ENCODE results near the gene RPS19.
A peak's percentile ranks its signal among the peaks of the same experiment; 100 is the strongest.

Gene RPS19

DNA sequence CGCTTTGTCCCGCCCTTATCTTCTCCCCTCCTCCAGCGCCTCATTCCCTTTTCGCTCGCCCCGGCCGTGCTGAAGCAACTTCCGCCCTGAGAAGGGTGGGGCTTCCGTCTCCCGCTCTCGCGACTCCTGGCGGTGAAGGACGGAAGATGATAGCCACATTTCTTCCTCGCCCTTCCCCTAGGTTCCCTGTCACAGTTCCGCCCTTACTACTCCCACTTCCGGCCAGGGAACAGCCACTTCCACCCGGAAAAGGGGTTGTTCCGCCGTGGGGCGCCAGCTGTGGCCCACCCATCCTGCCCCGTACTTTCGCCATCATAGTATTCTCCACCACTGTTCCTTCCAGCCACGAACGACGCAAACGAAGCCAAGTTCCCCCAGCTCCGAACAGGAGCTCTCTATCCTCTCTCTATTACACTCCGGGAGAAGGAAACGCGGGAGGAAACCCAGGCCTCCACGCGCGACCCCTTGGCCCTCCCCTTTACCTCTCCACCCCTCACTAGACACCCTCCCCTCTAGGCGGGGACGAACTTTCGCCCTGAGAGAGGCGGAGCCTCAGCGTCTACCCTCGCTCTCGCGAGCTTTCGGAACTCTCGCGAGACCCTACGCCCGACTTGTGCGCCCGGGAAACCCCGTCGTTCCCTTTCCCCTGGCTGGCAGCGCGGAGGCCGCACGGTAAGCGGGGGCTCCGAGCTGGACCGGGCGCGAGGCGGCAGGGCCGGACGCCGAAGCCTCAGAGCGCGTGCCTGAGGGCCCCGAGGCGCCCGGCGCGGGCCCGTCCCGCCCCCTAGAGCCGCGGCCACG is at the start of gene RPS19:
RPS19 (plus strand) TSS at position 638 of the 801 bp plus-strand sequence. CDS start 520 bp downstream, outside the sequence.
- peak; percentile 99 for FAIRE-seq

DNA sequence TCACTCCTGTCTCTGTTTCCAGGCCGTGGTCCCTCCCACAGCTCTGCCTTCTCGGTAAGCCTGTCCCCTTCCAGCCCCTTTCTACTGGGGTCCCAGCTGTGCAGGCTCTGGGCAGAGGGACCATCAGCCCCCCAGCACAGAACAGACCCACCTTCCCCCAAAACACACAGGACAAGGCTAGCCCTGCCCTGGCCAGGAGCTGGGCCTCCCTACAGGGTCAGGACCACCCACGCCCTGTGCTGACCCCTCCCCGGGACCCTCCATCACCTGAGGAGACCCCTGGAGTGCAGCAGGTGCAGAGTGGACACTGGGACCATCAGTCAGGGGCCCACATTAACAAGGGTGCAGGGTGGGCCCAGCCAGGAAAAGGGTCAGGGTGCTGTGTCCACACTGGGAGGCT is 49.8 kb upstream of the RPS19 start:
- no peak for FAIRE-seq

DNA sequence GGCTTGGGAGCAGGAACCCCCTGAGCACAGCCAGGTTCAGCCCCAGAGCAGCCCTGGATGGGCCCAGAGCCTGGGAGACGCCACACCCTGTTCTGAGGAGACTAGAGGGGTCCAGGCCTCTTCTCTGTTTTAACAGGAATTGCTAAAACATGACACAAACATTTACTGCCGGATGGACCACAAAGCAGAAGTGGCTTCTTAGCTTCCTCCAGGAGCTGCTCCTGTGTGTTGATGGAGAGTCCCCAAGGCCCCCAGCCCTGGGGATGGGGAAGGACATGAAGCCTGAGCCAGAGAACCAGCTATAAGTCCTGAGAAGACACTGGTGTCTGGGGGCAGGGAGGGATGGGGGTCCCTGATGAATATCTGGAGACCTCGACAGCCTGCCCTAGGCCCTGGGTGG is 49.0 kb upstream of the RPS19 start:
- FAIRE-seq = no peak

DNA sequence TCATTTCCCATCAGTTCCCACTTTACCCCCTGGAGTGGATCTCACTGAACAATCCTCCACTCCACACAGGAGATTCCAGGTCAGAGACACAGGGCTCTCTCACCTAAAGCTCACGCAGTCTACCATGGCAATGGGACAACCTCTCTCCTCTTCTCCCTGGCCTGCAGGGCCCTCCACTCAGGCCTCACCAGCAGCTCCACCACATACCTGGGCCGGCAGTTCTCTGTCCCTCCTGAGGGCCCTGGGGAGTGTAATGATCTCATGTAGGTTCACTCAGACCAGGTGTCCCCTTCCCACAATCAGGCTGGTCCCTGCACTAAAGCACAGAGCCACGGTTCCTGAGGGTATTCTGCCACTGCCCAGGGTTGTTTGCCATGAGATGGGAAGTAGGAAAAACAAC is 48.1 kb upstream of the RPS19 start:
- FAIRE-seq = no peak

DNA sequence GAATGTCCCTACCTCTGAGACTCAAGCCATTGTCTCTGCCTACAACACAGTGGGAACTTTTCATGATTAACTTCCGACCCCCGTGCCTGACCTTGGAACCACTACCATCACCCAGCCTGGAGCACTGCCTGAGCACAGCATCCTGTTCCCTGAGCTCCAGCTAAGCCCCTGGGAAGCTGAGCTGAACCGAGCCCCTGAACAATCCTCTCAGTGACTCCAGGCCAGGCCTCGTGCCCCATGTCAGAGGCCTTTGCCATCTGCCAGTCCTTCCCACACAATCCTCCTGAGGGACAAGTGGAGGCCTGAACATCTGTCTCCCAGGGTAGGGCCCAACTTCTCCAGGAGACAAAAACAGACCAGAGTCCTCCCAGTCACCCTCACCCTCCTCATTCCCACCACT is 46.1 kb upstream of the RPS19 start:
- FAIRE-seq = no peak

DNA sequence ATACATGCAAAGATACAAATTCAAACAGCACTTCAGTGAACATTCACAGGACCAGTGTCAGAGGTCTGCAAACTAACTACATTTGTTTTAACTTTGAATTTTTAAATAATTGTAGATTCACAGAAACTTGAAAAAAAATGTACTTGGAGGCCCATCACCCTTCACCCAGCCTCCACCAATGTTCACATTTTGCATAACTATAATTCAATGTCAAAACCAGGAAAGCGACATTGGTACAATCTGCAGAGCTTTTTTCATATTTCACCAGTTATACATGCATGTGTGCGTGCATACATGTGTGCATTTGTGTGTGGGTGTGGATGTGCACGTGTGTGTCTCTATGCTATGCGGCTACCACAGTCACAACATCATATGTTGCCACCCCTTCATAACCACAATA is 44.8 kb upstream of the RPS19 start:
- no peak for FAIRE-seq

DNA sequence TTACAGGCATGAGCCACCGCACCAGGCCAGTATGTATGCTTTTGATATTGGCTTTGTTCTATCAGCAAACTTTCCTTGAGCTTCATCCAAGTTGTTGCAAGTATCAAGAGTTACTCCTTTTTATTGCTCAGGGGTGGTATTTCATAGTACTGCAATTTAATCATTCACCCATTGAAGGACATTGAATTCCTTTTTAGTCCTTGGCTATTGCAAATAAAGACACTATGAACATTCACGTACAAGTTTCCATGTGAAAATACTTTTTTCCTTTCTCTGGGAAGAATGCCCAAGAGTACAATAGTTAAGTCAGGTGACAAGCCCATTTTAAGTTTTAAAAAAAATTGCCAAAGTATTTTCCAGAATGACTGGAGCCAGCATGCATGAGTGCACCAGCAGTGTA is 43.3 kb upstream of the RPS19 start:
- FAIRE-seq = no peak

DNA sequence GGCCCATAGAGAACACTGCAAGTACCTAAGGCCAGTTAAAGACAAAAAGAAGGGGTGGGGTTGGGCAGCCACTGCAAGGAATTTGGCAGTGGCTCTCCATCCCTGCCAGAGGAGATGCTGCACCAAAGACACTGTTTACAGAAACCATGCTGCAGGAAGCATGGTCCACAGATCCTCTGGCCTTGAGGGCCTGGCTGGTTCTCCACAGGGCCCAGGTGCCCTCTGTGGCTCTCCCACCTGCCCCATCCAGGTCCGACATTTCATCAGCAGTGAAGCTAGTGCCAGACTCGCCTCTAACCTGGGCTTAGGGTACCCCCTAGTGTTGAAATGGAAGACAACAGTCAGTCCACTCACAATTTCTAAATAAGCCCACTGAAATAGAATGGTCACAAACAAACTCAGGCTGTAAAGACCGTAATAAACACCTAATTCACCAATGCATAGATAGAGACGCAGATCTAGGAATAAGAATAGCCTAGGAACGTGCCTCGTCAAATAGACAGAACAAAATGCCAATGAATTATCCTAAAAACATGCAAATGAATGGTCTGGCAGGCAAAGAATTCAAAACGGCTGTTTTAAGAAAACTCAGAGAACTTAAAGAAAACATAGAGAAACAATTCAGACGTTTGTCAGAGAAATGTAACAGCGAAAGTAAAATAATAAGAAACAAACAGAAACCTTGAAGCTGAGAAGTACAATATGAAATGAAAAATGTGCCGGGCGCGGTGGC is 38.9 kb upstream of the RPS19 start:
- FAIRE-seq = peak; percentile 58

DNA sequence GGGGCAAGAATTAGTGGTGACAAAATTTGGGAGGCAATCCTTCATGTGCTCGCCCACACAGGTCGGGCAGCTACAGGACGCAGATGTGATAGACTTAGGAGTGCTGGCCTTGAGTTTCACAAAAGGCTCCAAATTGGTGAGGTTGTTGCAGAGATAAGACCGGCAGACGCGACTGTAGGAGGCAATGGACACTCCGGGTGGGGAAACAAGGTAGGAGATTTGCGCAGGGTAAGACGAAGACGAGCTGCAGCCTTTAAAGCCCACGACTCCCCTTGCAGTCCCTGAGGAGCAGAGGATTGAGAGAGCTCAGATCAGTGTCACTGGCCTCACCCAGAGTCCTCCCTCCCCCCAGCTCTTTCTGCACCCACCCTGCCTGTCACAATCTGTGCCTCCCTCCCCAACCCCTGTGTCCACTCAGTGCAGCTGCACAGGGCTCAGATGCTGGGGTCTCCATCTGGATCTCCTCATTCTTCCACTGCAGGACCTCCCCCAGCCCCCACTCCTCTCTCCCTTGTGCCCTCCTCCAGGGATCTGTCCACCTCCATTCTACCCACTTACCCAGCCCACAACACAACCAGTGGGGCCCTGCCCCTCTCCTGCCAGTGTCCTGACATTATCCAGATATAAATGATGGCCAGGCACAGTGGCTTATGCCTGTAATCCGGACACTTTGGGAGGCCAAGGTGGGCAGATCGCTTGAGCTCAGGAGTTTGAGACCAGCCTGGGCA is 21.9 kb upstream of the RPS19 start:
- no peak for FAIRE-seq

DNA sequence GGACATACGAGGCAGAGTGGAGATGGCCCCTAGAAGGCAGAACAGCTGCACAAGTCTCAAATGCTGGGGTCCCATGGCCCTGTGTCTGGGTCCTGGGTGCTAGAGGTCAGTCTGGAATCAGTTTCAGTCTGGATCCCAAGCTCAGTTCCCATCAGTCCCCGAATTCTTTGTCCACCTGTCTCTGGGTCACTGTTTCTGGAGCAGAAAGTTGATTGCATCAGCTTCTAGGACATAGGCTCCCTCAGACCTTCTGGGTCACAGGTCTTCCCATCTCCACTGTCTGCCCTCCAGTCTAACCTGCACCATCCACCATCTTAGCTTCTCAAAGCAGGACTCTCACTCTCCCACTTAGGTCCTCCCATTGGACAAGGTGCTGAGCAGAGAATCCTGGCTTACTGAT is 20.8 kb upstream of the RPS19 start:
- FAIRE-seq = no peak

DNA sequence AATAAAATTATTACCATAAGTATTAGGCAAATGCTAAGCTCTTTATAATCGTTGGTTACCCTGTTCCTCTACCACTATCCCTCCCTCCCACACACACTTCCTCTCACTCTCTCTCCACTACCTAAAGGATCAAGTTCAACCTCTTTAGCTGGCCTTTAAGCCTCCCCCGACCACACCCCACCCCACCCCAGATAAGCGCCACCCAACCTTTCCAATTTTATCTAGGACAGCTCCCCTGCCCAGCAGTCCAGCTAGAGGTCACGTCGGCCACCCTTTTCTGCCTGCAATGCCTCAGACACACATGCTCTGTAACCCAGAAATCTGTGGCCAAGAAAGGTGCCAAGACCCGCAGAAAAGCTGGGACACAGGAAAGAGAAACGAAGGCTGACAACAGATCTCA is 16.7 kb upstream of the RPS19 start:
- no peak for FAIRE-seq

DNA sequence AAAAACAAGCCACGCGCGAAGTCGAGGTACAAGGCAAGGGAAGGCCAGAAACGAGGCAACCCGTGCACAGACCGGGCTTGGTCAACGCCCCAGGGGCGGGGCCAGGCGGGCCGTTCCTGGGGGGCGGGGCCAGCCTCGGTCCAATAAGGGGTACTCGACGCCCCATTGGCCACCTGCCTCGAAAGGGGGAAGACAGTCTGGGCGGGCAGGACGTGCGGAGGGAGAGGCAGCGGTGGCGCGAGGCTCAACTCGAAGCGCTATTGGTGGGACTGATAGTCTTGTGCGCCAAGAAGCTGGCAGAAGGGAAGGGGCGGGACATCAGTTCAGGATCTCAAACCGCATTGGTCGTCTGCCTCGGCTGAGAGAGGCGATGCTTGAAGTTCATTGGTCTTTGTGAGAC is 15.5 kb upstream of the RPS19 start, which contains the start of gene LYPD4:
LYPD4 (minus strand) TSS at position 83 of the 400 bp plus-strand sequence. CDS start 5,398 bp downstream, outside the sequence.
- no peak for FAIRE-seq

DNA sequence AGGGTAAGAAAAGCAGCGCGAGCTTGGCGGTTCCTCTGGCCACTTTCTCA is 15.2 kb upstream of the RPS19 start, which contains the start of gene DMRTC2:
DMRTC2 (plus strand) TSS at position 42 of the 50 bp plus-strand sequence. CDS start 2,387 bp downstream, outside the sequence.
- FAIRE-seq = no peak

DNA sequence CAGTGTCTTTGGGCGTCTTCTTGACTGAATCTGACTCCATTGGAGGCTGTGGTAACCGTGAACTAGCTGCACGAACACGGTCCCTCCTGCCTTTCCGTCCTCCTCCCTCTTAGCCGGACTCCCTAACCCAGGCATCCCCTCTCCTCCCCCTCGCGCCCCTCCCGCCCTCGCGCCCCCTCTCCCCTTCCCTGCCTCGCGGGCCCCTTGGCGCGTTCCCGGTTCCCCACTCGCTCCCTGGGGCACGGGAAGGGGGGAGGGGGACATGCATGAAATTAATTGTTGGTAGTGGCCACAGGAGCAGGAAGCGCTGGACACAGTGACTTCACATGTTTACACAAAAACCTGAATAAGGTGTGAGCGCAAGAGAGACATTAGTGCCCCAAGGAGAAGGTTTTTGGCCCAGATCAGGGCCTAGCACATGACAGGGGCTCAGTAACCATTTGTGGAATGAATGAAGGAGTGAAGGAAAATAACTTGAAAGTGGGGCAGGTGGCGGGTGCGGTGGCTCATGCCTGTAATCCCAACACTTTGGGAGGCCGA is 14.9 kb upstream of the RPS19 start:
- no peak for FAIRE-seq

DNA sequence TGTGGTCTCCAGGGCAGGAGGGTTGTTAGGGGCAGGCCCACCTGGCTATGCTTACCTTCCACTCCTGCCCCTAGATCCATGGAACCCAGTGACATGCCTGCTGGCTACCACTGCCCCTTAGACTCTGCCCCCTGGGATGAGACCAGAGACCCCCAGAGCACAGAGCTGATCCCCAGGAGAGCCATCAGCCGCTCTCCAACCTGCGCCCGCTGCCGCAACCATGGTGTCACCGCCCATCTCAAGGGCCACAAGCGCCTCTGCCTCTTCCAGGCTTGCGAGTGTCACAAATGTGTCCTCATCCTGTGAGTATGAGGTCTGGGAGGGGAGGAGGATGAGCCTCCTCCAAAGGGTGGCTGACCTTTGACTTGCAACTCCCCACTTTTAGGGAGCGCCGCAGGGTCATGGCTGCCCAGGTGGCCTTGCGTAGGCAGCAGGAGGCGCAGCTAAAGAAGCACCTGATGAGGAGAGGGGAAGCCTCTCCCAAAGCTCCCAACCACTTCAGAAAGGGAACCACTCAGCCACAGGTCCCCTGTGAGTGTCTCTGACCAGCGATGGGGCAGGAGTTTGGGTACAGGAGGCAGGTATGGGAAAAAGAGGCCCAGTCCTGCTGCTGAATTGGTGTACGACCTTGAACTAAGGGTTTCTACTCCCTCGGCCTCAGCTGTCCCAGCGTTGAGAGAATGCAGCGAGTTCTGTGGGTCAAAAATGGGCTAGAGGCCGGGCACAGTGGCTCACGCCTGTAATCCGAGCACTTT is 12.5 kb upstream of the RPS19 start:
- no peak for FAIRE-seq

DNA sequence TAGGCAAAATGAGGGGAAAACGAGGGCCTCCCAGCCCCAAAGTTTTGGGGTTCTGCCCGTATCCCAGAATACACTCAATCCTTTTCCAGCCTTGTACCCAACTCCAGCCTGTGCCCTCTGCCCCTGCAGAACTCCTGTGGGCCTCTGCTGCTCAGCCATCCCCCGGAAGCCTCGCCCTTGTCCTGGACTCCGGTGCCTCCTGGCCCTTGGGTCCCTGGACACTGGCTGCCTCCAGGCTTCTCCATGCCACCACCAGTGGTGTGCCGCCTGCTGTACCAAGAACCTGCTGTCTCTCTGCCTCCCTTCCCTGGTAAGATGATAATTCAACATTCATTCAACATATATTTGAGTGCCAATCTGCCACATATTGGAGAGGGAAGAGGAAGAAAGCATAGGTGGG is 11.4 kb upstream of the RPS19 start:
- FAIRE-seq = no peak

DNA sequence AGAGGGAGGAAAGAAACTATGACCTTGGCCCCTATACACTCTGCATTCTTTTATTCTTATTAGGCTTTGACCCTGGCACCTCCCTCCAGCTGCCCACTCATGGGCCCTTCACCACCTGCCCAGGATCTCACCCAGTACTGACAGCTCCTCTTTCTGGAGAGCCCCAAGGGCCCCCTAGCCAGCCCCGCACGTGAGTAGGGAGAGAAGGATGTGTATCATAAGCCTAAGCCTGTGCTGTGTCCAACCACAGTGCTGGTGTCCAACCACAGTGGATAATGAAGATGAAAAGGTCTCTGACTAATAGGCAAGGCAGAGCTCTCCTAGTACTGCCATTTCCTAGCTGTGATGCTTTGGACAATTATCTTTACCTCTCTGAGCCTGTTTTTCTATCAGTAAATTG is 11.0 kb upstream of the RPS19 start:
- no peak for FAIRE-seq

DNA sequence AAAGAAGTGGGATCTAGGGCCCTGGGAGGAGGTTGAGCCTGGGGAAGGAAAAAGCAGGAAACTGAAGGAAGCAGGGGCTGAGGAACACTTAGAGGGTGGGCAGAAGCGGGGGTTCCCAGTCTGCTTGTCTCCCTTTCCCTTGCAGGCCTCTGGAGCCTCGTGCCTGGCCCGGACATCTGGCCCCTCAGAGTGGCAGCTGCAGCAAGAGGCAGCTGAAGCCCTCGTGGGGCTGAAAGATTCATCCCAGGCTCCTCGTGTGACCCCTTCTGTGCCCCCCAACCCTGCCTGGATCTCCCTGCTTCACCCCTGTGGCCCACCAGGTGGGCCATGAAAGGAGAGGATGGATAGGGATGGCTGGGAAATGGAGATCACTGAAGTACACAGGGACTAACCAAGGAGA is 9.7 kb upstream of the RPS19 start:
- FAIRE-seq = no peak

DNA sequence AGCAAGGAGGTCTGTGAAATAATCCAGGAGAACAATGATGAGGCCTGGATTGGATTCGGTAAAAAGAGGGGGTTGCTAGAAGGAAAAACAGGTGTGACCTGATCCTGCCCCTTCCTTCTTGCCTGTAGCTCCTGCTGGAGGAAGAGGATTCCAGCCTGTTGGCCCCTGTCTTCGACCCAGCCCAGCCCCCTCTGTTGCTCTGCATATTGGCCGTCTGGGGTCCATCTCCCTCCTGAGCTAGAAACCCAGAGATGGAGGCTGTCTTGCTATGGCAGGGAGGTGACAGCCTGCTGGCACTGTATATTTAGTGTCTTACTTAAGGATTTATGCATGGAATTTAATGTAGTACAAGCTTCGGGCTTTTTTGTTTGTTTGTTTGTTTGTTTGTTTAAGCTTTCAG is 8.6 kb upstream of the RPS19 start:
- no peak for FAIRE-seq

DNA sequence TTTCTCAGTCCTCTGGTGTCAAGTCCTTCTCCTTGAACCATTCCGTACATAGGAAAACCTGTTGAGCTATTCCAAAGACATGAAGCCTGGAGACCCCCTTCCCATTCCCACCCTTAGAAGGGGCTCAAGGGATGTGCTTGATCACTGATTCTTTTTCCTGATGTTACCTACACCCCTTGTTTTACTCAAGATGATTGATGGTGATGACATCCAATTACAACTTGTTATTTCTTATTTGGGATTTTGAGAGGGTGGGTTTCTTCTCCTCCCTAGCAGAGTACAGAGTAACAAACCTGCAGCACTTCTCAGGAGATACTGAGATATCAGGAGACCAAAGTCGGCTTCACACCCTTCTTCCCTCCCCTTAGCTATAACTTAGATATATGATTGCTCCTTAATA is 6.7 kb upstream of the RPS19 start:
- FAIRE-seq = no peak

DNA sequence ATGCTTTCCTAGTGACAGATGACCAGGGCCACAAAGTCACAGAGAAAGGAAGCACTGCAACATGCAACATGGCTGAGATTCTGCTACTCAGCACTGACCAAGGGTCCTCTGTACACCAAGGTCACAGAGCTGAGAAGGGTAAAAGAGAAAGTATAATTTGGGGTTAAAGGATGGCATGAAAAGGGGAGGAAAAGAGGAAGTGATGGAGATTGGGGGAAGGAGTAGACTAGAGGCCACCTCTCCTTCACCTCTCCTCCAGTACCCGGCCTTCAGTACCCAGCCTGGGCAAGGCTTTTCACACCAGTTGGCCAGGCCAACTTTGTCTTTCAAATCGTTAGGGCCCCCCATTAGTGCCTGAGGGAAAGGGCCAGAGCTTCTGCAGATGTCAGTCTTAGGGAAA is 6.3 kb upstream of the RPS19 start:
- no peak for FAIRE-seq

DNA sequence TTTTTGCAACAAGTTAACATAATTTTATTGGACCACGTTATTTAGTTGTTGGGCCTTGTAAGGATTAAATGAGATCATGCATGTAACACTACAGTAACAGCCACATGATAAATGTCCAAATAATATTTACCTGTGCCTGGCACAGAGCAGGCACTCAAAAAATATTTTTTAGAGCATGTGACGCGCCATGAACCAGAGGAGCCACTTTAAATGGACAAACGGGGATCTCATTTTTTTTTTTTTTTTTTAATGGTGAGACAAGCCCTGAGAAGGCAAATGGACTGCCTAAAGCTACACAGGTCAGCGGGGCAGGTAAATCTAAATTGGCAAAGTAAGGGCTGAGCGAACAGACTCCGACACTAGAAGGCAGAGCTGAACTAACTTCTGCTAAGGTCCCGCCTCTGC is 840 bp upstream of the RPS19 start:
- FAIRE-seq = no peak

DNA sequence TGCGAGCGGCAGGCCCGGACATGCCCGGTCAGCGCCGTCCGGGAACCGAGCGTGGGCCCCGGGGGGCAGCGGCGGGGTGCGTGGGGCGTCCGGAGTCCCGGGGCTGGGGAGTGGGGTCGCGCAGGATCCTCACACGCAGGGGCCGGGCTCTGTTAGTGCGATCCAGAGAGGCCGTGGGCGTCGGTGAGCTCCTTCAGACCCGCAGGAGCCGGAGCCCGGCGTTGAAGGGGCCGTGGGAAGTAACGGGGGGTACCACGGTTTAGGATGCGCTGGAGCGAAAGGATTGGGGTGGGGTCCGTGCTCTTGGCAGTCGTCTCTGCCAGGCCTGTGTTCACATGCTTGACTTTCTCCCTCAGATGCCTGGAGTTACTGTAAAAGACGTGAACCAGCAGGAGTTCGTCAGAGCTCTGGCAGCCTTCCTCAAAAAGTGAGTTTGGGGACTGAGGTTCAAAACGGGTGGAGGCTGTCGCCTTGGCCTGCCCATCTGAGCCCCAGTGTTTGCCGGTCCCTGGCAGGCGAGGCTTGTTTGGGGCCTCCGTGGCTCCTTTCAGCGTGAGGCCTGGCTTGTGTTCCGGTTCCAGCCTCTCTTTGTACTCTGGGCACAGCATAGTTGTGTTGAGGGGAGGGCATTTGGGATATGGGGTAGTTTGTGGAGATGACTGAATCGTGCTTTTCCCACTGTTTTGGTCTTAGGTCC is 512 bp downstream of the RPS19 start:
- no peak for FAIRE-seq
